Measurements from ENCODE around the gene RLF.

DNA sequence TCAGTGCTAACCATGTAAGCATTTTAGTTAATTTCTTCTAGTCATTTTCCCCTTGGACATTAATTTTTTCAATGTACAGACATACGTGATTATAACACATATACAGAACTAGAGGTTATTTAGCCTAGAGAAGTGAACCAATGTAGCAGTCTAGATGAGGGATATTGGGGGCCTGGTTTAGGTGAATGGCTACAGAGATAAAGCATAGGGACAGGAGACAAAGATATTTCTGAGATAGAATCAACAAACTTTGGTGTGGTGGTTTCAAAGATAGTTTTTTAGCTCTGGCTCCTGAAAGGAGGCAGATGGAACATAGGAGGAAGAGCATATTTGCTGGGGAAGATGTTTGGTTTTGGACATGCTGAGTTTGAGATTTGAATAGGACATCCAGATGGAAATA is 23.0 kb downstream of the RLF start:
- TF ChIP-seq EP300 (IDR thresholded peaks at IDR 0.05; ENCODE audit: low read length) (peak; percentile 33; the same call in 1 of the 2 replicates), GABPA (tag; conservative IDR thresholded peaks at IDR 0.05; ENCODE audit: low read depth) (no peak), RFX5 (IDR thresholded peaks at IDR 0.05; ENCODE audit: low read depth, low read length) (no peak), MXI1 (IDR thresholded peaks at IDR 0.05; ENCODE audit: low read depth, low read length) (no peak), PHF8 (IDR thresholded peaks at IDR 0.05; ENCODE audit: borderline replicate concordance, low read length) (no peak), ZKSCAN1 (IDR thresholded peaks at IDR 0.05; ENCODE audit: low read depth, low read length) (no peak)
- TF ChIP-seq, protein P1, sequence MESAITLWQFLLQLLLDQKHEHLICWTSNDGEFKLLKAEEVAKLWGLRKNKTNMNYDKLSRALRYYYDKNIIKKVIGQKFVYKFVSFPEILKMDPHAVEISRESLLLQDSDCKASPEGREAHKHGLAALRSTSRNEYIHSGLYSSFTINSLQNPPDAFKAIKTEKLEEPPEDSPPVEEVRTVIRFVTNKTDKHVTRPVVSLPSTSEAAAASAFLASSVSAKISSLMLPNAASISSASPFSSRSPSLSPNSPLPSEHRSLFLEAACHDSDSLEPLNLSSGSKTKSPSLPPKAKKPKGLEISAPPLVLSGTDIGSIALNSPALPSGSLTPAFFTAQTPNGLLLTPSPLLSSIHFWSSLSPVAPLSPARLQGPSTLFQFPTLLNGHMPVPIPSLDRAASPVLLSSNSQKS (CRISPR knock-in tag; IDR thresholded peaks at IDR 0.05): no peak
